K562 (cell line): ENCODE results near the gene GRK3. TPM values are rescaled to one million over a fixed set of nuclear protein-coding genes. Genes with fewer than 3 reads are reported as not detected.

Experiments used
- ARID1B ChIP-seq: fragments of 450-650 bp; IDR thresholded peaks from 2 replicates; pipeline ENCODE4 v1.6.1; 2016; ENCODE audit warnings: antibody characterized with exemption, mild to moderate bottlenecking, inconsistent platforms
- CHD2 ChIP-seq: IDR thresholded peaks from 2 replicates; pipeline ENCODE4 v1.6.1; 2011; ENCODE audit warnings: low read depth, low read length
- DMBX1 ChIP-seq: fragments of 250-450 bp; sonication (Bioruptor Pico); IDR thresholded peaks from 2 replicates; pipeline ENCODE4 v1.8.0; 2022; ENCODE audit warnings: inconsistent platforms, mild to moderate bottlenecking, moderate library complexity, borderline replicate concordance
- DPF2 ChIP-seq: fragments of 450-650 bp; IDR thresholded peaks from 2 replicates; pipeline ENCODE4 v1.6.1; 2016
- EHMT2 ChIP-seq: fragments of 450-650 bp; IDR thresholded peaks from 2 replicates; pipeline ENCODE4 v1.6.1; 2018; ENCODE audit warnings: antibody characterized with exemption
- HSF4 ChIP-seq: fragments of 250-450 bp; sonication (Bioruptor Pico); IDR thresholded peaks from 2 replicates; pipeline ENCODE4 v2.1.2; 2022; ENCODE audit warnings: mild to moderate bottlenecking, moderate library complexity, borderline replicate concordance
- KDM1A ChIP-seq, 2 experiments: fragments of 450-650 bp; IDR thresholded peaks; 2 replicates each; pipeline ENCODE4 v1.6.1; 2016; ENCODE audit warnings: mild to moderate bottlenecking in 2 of 2
- L3MBTL2 ChIP-seq: fragments of 450-650 bp; IDR thresholded peaks from 2 replicates; pipeline ENCODE4 v1.6.1; 2016; ENCODE audit warnings: mild to moderate bottlenecking, moderate library complexity
- MYNN ChIP-seq, 2 experiments: sonication (generic); formaldehyde crosslinking in 1 of 2; IDR thresholded peaks; 2 replicates each; pipeline versions ENCODE4 v1.5.0 to v1.6.1; 2016 to 2020; ENCODE audit warnings: antibody characterized with exemption in 1 of 2, missing genetic modification reagents in 1 of 2
- POLR2B ChIP-seq: fragments of 450-650 bp; IDR thresholded peaks from 2 replicates; pipeline ENCODE4 v1.6.1; 2018; ENCODE audit warnings: low read depth; ENCODE audit not compliant: partially characterized antibody
- SOX6 ChIP-seq: fragments of 450-650 bp; IDR thresholded peaks from 2 replicates; pipeline ENCODE4 v1.6.1; 2014; ENCODE audit warnings: mild to moderate bottlenecking
- polyA plus RNA-seq, 8 experiments: library from polyadenylated mRNA; depleted of rRNA in 4 of 8; stranded (reverse) in 5 of 8; unstranded in 3 of 8; fragments of >200 nt; fragmentation: Nextera tagmentation in 2 of 8; fragmentation: Illumina TruSeq in 1 of 8; extraction: Ambion mirVana in 2 of 8; extraction: Trizol in 1 of 8; gene quantifications; 2 replicates each; pipeline versions ENCODE4 v1.2.1 to v1.2.3, GENCODE V29; 2011 to 2014; ENCODE audit warnings: inconsistent platforms in 1 of 8, missing spikeins in 1 of 8
- total RNA-seq, 7 experiments: library from RNA; depleted of rRNA in 6 of 7; stranded (reverse); fragments of >200 nt in 6 of 7; fragmentation: Illumina TruSeq in 2 of 7; extraction: Trizol in 2 of 7; gene quantifications; 2 replicates each; pipeline versions ENCODE4 v1.2.1 to v1.2.3, GENCODE V29; 2011 to 2021; ENCODE audit warnings: low replicate concordance in 1 of 7
- TF ChIP-seq, protein P1 (sequence below): conservative IDR thresholded peaks from 2 replicates; pipeline ENCODE4 v1.6.1; 2011; ENCODE audit warnings: low read depth, mild to moderate bottlenecking, low read length; ENCODE audit not compliant: control insufficient read depth
- TF ChIP-seq, protein P2 (sequence below), 2 experiments: fragments of 450-650 bp in 1 of 2; sonication (generic) in 1 of 2; formaldehyde crosslinking in 1 of 2; IDR thresholded peaks in 1 of 2; conservative IDR thresholded peaks in 1 of 2; 2 replicates each; pipeline versions ENCODE4 v1.6.1 to v1.8.1; 2016 to 2023; ENCODE audit warnings: mild to moderate bottlenecking in 2 of 2, moderate library complexity in 2 of 2, inconsistent platforms in 1 of 2, missing genetic modification reagents in 1 of 2

Gene GRK3
- total and polyA plus RNA-seq, 9 of the 15 experiments (the other 6 are each of a cell fraction or from before 2014, with no cell fraction given) = 1.4 to 7.6 (median 3.6) TPM

DNA sequence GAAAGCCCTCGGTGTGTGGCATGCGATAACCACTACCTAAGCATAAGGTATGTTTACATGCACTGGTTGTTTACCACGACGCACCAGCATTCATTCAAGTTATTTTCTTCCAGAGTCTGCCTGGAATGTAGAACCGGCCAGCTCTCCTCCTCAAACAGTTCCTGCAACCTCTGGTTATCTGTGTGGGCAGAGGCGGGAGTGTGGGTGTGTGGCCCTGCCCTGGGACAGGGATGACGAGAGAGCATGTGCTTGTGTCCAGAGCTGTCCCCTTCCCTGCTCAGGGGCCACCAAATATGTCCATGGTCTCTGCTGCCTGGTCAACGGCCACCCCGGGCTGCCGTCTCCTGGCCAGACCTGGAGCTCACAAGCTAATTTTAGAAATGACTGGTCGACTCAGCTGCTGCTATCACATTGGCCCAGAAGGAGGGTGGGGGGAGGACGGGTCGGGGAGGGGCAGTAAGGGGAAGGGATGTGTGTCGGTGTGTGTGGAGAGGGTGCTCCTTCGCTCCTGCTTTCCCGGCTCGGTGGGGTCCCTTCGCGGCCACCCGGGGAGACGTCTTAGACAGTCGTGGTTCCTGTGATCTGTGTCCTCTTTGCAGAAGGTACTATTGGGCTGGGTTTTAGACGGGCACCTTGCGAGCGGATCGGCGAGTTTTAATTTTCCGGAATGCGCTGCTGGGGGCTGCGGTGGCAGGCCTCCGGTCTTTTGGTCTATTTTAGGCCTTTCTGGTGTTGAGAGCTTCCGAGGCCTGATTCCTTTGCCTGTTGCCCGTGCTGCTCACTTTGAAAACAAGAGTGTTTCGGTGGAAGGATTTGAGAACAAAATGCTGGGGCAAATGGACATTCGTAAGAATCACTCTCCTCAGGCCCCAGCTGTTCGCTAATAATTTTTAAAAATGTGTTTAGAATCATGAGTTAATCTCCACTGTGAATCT lies 177.5 kb downstream of the GRK3 start, which contains the start of gene MYO18B (continued):
- TF ChIP-seq EHMT2 (no peak), KDM1A (IDR thresholded peaks at IDR 0.05) (0 out of 4 replicates have a peak, but pooled peaks of 1 of the 2 experiments have one; percentile 21), MYNN (IDR thresholded peaks at IDR 0.05) (peak; percentile 65; the same call in 1 of the 2 replicates), MYNN (CRISPR knock-in tag; IDR thresholded peaks at IDR 0.05) (no peak), CHD2 (no peak), HSF4 (peak; percentile 40; the same call in 1 of the 2 replicates), ARID1B (peak; percentile 83), DMBX1 (CRISPR knock-in tag) (peak; percentile 49; the same call in 1 of the 2 replicates), SOX6 (peak; percentile 61; the same call in 1 of the 2 replicates), L3MBTL2 (peak; percentile 98), POLR2B (peak; percentile 75), DPF2 (peak; percentile 67; the same call in 1 of the 2 replicates)
- TF ChIP-seq, protein P1, sequence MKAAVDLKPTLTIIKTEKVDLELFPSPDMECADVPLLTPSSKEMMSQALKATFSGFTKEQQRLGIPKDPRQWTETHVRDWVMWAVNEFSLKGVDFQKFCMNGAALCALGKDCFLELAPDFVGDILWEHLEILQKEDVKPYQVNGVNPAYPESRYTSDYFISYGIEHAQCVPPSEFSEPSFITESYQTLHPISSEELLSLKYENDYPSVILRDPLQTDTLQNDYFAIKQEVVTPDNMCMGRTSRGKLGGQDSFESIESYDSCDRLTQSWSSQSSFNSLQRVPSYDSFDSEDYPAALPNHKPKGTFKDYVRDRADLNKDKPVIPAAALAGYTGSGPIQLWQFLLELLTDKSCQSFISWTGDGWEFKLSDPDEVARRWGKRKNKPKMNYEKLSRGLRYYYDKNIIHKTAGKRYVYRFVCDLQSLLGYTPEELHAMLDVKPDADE = no peak
- TF ChIP-seq, protein P2, sequence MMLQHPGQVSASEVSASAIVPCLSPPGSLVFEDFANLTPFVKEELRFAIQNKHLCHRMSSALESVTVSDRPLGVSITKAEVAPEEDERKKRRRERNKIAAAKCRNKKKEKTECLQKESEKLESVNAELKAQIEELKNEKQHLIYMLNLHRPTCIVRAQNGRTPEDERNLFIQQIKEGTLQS (IDR thresholded peaks at IDR 0.05) = peak; percentile 87
- TF ChIP-seq, protein P2 (CRISPR knock-in tag; conservative IDR thresholded peaks at IDR 0.05) = no peak; the same call in 1 of the 2 replicates
- TF ChIP-seq, all 486 proteins: peak for 109
